Naive thymus-derived CD8-positive, alpha-beta T cell (primary cell): Measurements from ENCODE around the gene TAS2R46. TPM values are rescaled to one million over a fixed set of nuclear protein-coding genes. Genes with fewer than 3 reads are reported as not detected.
"Not testable (repeated sequence)": the region's sequence is repeated elsewhere in the genome, so short reads cannot be mapped to it uniquely, and the experiment has no call there.

Source experiments
- ATAC-seq, 2 donors: fragments of 150-1000 bp; cut with Tn5 transposase in 1 of 2; sonication (Bioruptor Pico), chemical (Tn5 transposase) in 1 of 2; 1 replicate in 1 of 2; 2 replicates in 1 of 2; pipeline ENCODE4 v1.10.0; 2021; ENCODE audit warnings: mild to moderate bottlenecking in 2 of 2, moderate library complexity in 2 of 2
- POLR2A ChIA-PET: fragments of 350-600 bp; sonication (Branson Sonifier 250); formaldehyde crosslinking; loops from one replicate; lab custom pipeline; 2021; ENCODE audit warnings: antibody characterized with exemption; lab: Charles Lee
- DNase-seq, 10 donors: peaks; one replicate each; pipeline versions ENCODE4 v3.0.0 to v3.0.0-alpha.2; 2020 to 2022
- H3K27ac Mint-ChIP-seq, 10 donors: one replicate each; pipeline ENCODE4 v1.8.0; 2020 to 2022; ENCODE audit warnings: mild to moderate bottlenecking in 10 of 10, mixed read lengths in 10 of 10, moderate library complexity in 4 of 10, inconsistent platforms in 1 of 10
- H3K27me3 Mint-ChIP-seq, 5 donors: one replicate each; pipeline ENCODE4 v1.8.0; 2021 to 2022; ENCODE audit warnings: mixed read lengths in 5 of 5
- H3K36me3 Mint-ChIP-seq, 3 donors: one replicate each; pipeline ENCODE4 v1.8.0; 2020 to 2022; ENCODE audit warnings: mixed read lengths in 3 of 3, mild to moderate bottlenecking in 2 of 3, inconsistent platforms in 1 of 3
- H3K4me1 Mint-ChIP-seq, 4 donors: one replicate each; pipeline ENCODE4 v1.8.0; 2021 to 2022; ENCODE audit warnings: mixed read lengths in 4 of 4
- H3K4me3 Mint-ChIP-seq, 10 donors: one replicate each; pipeline ENCODE4 v1.8.0; 2020 to 2022; ENCODE audit warnings: mild to moderate bottlenecking in 10 of 10, mixed read lengths in 10 of 10, moderate library complexity in 6 of 10, inconsistent platforms in 1 of 10
- H3K9me3 Mint-ChIP-seq, 9 donors: one replicate each; pipeline ENCODE4 v1.8.0; 2020 to 2022; ENCODE audit warnings: mixed read lengths in 9 of 9, mild to moderate bottlenecking in 3 of 9, inconsistent platforms in 1 of 9, moderate library complexity in 1 of 9
- polyA plus RNA-seq, 3 donors: library from polyadenylated mRNA; unstranded; fragments of 300-500 nt; fragmentation: Illumina TruSeq; gene quantifications; one replicate each; pipeline ENCODE4 v1.2.3, GENCODE V29; 2021
- total RNA-seq, 8 experiments: library from RNA in 2 of 8; stranded (reverse) in 2 of 8; gene quantifications; one replicate each; pipeline ENCODE4 v1.2.3 and lab custom pipeline; 2021 to 2026

Gene TAS2R46
- total and polyA plus RNA-seq, 5 experiments from 2014 or later: 0.66 to 1.9 (median 0.71) TPM; not detected in 2

DNA sequence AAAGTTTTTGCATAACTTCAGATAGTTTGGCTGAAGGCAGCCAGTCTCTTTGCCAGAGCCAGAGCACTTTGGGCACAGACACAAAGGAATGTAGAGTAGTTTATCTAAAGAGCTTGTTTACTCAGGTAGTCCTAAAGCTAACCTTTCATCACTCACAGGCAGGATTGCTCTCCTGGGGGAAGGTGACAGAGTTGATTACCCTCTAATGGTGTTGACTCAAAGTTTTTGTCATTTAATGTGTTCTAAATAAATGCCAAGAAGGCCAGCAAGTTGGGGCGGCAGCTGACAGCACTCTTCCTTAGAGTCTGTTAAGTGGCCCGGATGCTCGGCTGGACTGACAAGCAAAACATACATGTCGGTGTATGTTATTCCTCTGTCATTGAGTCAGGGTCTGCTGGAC lies 9.3 kb upstream of the TAS2R46 start:
- Mint-ChIP-seq H3K27ac (no peak overlapping the region), H3K4me1 (peaks cover 6 to 12% (median 10%) of the 10 kb centered on the region in 4 donors), H3K9me3 (no peaks in the 10 kb centered on the region), H3K36me3 (peaks cover 0 to 27% (median 13%) of the 10 kb centered on the region in 3 donors), H3K4me3 (no peak overlapping the region), H3K27me3 (no peaks in the 10 kb centered on the region)
- no peak for DNase-seq
- POLR2A ChIA-PET: no interaction called here
- ATAC-seq: no peak

- Mint-ChIP-seq H3K36me3 (peaks cover 0 to 27% (median 13%) of the 10 kb centered on the region in 3 donors), H3K4me3 (no peak overlapping the region), H3K4me1 (peaks cover 6 to 13% (median 10%) of the 10 kb centered on the region in 4 donors), H3K27ac (no peak overlapping the region), H3K9me3 (peaks cover 0 to 4% (median 0%) of the 10 kb centered on the region in 9 donors), H3K27me3 (no peaks in the 10 kb centered on the region)
- POLR2A ChIA-PET: no interaction called here
- DNase-seq: no peak
- ATAC-seq: no peak
These were observed 8.9 kb upstream of the TAS2R46 start for GRCh38 chr12:11070999-11071398.

- H3K9me3 Mint-ChIP-seq: peaks cover 0 to 13% (median 0%) of the 10 kb centered on the region in 9 donors
These were observed 7.8 kb upstream of the TAS2R46 start for GRCh38 chr12:11069854-11070365.

DNA sequence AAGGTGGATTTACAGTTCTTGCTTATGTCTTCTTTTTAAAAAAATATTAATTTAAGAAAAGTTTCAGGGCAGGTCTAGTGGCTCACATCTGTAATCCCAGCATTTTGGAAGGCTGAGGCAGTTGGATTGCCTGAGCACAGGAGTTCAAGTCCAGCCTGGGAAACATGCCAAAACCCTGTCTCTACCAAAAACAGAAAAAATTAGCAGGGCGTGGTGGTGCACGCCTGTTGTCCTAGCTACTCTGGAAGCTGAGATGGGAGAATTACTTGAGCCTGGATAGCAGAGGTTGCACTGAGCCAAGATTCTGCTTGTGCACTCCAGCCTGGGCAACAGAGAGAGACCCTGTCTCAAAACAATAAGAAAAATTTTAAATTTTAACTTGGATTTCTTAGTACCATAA lies 5.4 kb upstream of the TAS2R46 start:
- H3K27ac Mint-ChIP-seq: no peak overlapping the region
- peaks cover 5 to 23% (median 15%) of the 10 kb centered on the region in 4 donors for H3K4me1 Mint-ChIP-seq
- H3K27me3 Mint-ChIP-seq: no peaks in the 10 kb centered on the region
- H3K4me3 Mint-ChIP-seq: no peak overlapping the region
- DNase-seq: no peak
- H3K36me3 Mint-ChIP-seq: peaks cover 0 to 40% (median 13%) of the 10 kb centered on the region in 3 donors
- POLR2A ChIA-PET: no interaction called here
- peaks cover 0 to 13% (median 0%) of the 10 kb centered on the region in 9 donors for H3K9me3 Mint-ChIP-seq
- ATAC-seq: no peak

More at GRCh38 chr12:11069854-11070365, 7.8 kb upstream of the TAS2R46 start:
- H3K27me3 Mint-ChIP-seq: no peaks in the 10 kb centered on the region
- ATAC-seq: no peak
- POLR2A ChIA-PET: no interaction called here
- peaks cover 9 to 17% (median 13%) of the 10 kb centered on the region in 4 donors for H3K4me1 Mint-ChIP-seq
- no peak overlapping the region for H3K27ac Mint-ChIP-seq
- DNase-seq: no peak
- H3K4me3 Mint-ChIP-seq: no peak overlapping the region
- H3K36me3 Mint-ChIP-seq: peaks cover 0 to 37% (median 17%) of the 10 kb centered on the region in 3 donors

DNA sequence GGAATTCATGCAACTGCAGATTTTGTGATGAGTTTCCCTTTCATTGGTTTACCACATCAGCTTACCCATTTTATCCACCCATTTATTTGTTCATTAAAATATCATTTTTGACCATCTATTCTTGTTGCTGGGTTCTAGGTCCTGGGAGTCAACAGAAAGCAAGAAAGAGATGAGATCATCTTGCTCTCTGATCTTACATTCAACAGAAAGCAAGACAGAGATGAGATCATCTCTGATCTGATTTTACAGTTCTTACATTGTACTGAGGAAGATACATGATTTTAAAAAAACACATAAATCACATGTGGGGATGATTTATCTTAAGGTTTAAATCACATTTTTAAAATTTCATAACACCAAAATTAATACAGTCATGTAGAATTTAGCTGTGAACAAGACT lies 2.3 kb downstream of the TAS2R46 start:
- Mint-ChIP-seq H3K27me3 (no peaks in the 10 kb centered on the region), H3K9me3 (peaks cover 0 to 5% (median 0%) of the 10 kb centered on the region in 9 donors), H3K27ac (no peak overlapping the region), H3K4me1 (peaks cover 9 to 29% (median 20%) of the 10 kb centered on the region in 4 donors), H3K36me3 (peaks cover 0 to 26% (median 17%) of the 10 kb centered on the region in 3 donors), H3K4me3 (no peak overlapping the region)
- ATAC-seq (no peak), DNase-seq (no peak)
- POLR2A ChIA-PET: no interaction called here

GRCh38 chr12:11059041-11059440 lies 3.1 kb downstream of the TAS2R46 start:
- POLR2A ChIA-PET: no interaction called here
- H3K4me3 Mint-ChIP-seq: no peak overlapping the region
- no peaks in the 10 kb centered on the region for H3K27me3 Mint-ChIP-seq
- peaks cover 9 to 25% (median 18%) of the 10 kb centered on the region in 4 donors for H3K4me1 Mint-ChIP-seq
- H3K9me3 Mint-ChIP-seq: peaks cover 0 to 5% (median 0%) of the 10 kb centered on the region in 9 donors
- DNase-seq (no peak), ATAC-seq (no peak)
- peaks cover 0 to 23% (median 17%) of the 10 kb centered on the region in 3 donors for H3K36me3 Mint-ChIP-seq
- peak overlapping the region in 1 of 10 donors; percentile 71 for H3K27ac Mint-ChIP-seq

DNA sequence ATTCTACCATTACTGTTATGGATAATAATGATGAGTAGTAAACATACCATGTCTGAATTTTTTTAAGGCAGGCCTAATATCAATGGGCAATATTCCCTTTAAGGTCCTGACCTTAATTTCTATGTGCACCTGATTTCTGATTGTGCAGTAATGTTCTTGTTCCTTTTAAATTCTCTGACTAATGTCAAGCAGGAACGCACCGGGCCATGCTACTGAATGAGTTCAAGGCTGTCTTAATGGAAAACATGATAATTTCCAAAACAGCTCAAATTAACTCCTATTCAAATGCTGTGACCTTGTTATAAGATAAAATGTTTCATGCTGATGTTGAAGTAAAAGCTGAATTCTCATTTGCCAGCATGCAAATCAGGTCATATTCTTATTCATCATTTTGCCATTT lies 6.8 kb downstream of the TAS2R46 start:
- no peak overlapping the region for H3K27ac Mint-ChIP-seq
- H3K4me3 Mint-ChIP-seq: no peak overlapping the region
- POLR2A ChIA-PET: no interaction called here
- peaks cover 25 to 48% (median 26%) of the 10 kb centered on the region in 3 donors for H3K36me3 Mint-ChIP-seq
- ATAC-seq (no peak), DNase-seq (no peak)
- peaks cover 9 to 36% (median 15%) of the 10 kb centered on the region in 9 donors for H3K9me3 Mint-ChIP-seq
- no peaks in the 10 kb centered on the region for H3K27me3 Mint-ChIP-seq
- H3K4me1 Mint-ChIP-seq: peaks cover 4 to 9% (median 6%) of the 10 kb centered on the region in 4 donors

DNA sequence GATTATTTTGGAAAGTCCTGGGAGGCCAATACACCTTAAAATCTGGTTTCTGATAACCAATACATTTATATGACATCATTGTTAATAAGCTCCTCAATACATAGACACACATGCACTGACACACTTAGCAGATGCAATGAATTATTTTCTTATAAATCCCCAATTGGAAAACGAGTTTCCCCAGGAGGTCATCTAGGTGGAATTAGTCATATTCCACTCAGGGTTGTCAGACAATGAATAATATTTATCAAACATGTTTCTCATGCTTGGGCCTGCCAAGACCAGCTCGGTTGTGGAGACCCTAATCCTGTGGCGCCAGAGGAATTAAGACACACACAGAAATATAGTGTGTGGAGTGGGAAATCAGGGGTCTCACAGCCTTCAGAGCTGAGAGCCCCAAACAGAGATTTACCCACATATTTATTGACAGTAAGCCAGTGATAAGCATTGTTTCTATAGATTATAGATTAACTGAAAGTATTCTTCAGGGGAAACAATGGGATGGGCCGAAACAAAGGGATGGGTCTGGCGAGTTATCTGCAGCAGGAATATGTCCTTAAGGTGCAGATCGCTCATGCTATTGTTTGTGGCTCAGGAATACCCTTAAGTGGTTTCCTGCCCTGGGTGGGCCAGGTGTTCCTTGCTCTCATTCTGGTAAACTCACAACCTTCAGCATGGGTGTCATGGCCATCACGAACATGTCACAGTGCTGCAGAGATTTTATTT lies 12.1 kb downstream of the TAS2R46 start:
- H3K4me3 Mint-ChIP-seq, DNase-seq, H3K27me3 Mint-ChIP-seq, ATAC-seq: not testable (repeated sequence)
- POLR2A ChIA-PET: interaction anchor here (0.6 kb wide), 1 partner anchor 1115 kb away, joined by 3 read pairs; no protein-coding TSS in a partner anchor
- H3K36me3 Mint-ChIP-seq: peaks cover 44 to 69% (median 47%) of the 10 kb centered on the region in 3 donors
- H3K9me3 Mint-ChIP-seq: peaks cover 5 to 46% (median 16%) of the 10 kb centered on the region in 9 donors
- peak overlapping the region in 1 of 10 donors; percentile 65 for H3K27ac Mint-ChIP-seq
- peaks cover 0 to 26% (median 5%) of the 10 kb centered on the region in 4 donors for H3K4me1 Mint-ChIP-seq

- H3K4me1 Mint-ChIP-seq: peaks cover 2 to 16% (median 9%) of the 10 kb centered on the region in 4 donors
- H3K4me3 Mint-ChIP-seq, H3K27me3 Mint-ChIP-seq, POLR2A ChIA-PET, DNase-seq, ATAC-seq: not testable (repeated sequence)
- peaks cover 43 to 68% (median 62%) of the 10 kb centered on the region in 3 donors for H3K36me3 Mint-ChIP-seq
- peak overlapping the region in 3 of 10 donors; percentile 23 to 51 (median 39) for H3K27ac Mint-ChIP-seq
- peaks cover 0 to 14% (median 4%) of the 10 kb centered on the region in 9 donors for H3K9me3 Mint-ChIP-seq
These were observed 20.7 kb downstream of the TAS2R46 start for GRCh38 chr12:11041366-11041765.

- Mint-ChIP-seq H3K27ac (no peak overlapping the region), H3K4me1 (peaks cover 2 to 14% (median 8%) of the 10 kb centered on the region in 4 donors), H3K27me3 (no peaks in the 10 kb centered on the region), H3K9me3 (peaks cover 0 to 14% (median 4%) of the 10 kb centered on the region in 9 donors), H3K36me3 (peaks cover 42 to 66% (median 58%) of the 10 kb centered on the region in 3 donors), H3K4me3 (no peak overlapping the region)
- DNase-seq (no peak), ATAC-seq (no peak)
- POLR2A ChIA-PET: no interaction called here
These were observed 21.9 kb downstream of the TAS2R46 start for GRCh38 chr12:11040162-11040561.

DNA sequence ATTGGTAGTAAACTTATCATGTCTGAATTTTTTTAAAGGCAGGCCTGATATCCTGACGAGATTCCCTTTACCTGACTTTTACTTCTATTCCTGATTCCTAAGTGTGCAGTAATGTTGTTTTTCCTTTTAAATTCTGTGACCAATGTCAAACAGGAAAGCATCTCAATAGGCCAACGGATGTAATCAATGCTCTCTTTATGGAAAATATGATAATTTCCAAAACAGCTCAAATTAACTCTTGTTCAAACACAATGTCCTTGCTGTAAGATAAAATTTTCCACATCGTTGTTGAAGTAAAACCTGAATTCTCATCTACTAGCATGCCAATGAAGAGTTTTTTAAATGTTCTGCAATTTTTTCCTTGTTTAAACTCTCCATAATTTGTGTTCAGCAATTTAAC lies 22.9 kb downstream of the TAS2R46 start:
- ATAC-seq (no peak), DNase-seq (no peak)
- peaks cover 2 to 14% (median 5%) of the 10 kb centered on the region in 4 donors for H3K4me1 Mint-ChIP-seq
- POLR2A ChIA-PET: no interaction called here
- no peaks in the 10 kb centered on the region for H3K27me3 Mint-ChIP-seq
- no peak overlapping the region for H3K27ac Mint-ChIP-seq
- peaks cover 0 to 14% (median 1%) of the 10 kb centered on the region in 9 donors for H3K9me3 Mint-ChIP-seq
- H3K4me3 Mint-ChIP-seq: no peak overlapping the region
- H3K36me3 Mint-ChIP-seq: peaks cover 34 to 57% (median 48%) of the 10 kb centered on the region in 3 donors

DNA sequence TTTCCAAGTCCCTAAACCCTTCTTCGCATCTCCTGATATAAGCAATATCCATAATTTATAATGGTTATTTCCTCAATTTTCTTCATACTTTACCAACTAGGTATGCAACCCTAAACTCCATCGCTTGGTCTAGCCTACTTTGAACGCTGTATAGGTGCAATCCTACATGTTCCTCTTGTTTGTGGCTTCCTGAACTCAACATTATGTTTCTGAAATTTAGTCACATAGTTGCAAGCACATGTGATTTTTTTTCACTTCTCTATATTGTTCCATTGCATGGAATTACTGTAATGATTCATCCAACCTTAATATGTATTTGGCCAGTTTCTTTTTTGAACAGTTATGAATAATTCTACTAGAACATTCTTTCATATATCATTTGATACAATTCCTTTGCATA lies 28.1 kb downstream of the TAS2R46 start:
- DNase-seq, ATAC-seq, POLR2A ChIA-PET, H3K27me3 Mint-ChIP-seq, H3K4me1 Mint-ChIP-seq, H3K27ac Mint-ChIP-seq, H3K9me3 Mint-ChIP-seq, H3K4me3 Mint-ChIP-seq: not testable (repeated sequence)
- H3K36me3 Mint-ChIP-seq: peaks cover 19 to 38% (median 29%) of the 10 kb centered on the region in 3 donors

DNA sequence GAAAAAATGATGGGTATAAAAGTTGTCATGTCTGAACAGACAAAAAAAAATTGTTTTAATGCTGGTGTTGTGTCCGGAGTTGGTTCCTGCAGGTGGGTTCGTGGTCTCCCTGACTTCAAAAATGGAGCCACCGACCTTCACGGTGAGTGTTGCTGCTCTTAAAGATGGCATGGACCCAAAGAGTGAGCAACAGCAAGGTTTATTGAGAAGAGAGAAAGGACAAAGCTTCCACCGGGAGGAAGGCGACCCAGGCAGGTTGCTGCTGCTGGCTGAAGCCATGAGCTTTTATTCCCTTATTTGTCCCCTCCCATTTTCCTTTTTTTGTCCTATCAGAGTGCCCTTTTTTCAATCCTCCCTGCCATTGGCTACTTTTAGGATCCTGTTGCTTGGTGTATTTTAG lies 30.8 kb downstream of the TAS2R46 start, which contains the start of gene TAS2R31:
TAS2R31 (minus strand) TSS at position 101 of the 400 bp plus-strand sequence; CDS start at position 29, 72 bp downstream.
- Mint-ChIP-seq H3K36me3 (peaks cover 23 to 47% (median 38%) of the 10 kb centered on the region in 3 donors), H3K9me3 (peaks cover 0 to 2% (median 0%) of the 10 kb centered on the region in 9 donors), H3K27ac (peak within 1 kb of the TSS in 1 of 10 donors; percentile 32), H3K4me3 (no peak within 1 kb of the TSS), H3K4me1 (peaks cover 0 to 2% (median 0%) of the 10 kb centered on the region in 4 donors), H3K27me3 (no peaks in the 10 kb centered on the region)
- ATAC-seq (no peak), DNase-seq (no peak)
- POLR2A ChIA-PET: no interaction called here
